ENCODE results near the gene NELL2.
A peak's percentile ranks its signal among the peaks of the same experiment; 100 is the strongest.
"Not testable (repeated sequence)": the region's sequence is repeated elsewhere in the genome, so short reads cannot be mapped to it uniquely, and the experiment has no call there.

The NELL2 gene
- 154 to 246 (median 194) reads per million in 4 donors for total RNA-seq

- DNase-seq = peak; percentile 35 to 60 (median 56)
These were observed at the start of gene NELL2 for GRCh38 chr12:44875954-44876543. NELL2 (minus strand) TSS chr12:44876315; CDS start chr12:44875869, 446 bp downstream.

- DNase-seq = no peak
These were observed 45.6 kb upstream of the NELL2 start for GRCh38 chr12:44921736-44922135.

- no peak for DNase-seq
These were observed 41.0 kb upstream of the NELL2 start for GRCh38 chr12:44917141-44917540.

GRCh38 chr12:44915958-44916357, 39.8 kb upstream of the NELL2 start:
- DNase-seq = no peak

GRCh38 chr12:44904321-44904720, 28.2 kb upstream of the NELL2 start:
- no peak for DNase-seq

GRCh38 chr12:44898108-44898507, 22.0 kb upstream of the NELL2 start:
- not testable (repeated sequence) for DNase-seq

- DNase-seq = no peak
These were observed 13.8 kb upstream of the NELL2 start for GRCh38 chr12:44889926-44890325.

GRCh38 chr12:44889162-44889561, 13.0 kb upstream of the NELL2 start:
- no peak for DNase-seq

- no peak for DNase-seq
These were observed 9.8 kb upstream of the NELL2 start for GRCh38 chr12:44885902-44886301.

- DNase-seq = no peak
These were observed 5.1 kb upstream of the NELL2 start for GRCh38 chr12:44881197-44881596.

- peak; percentile 13 to 29 (median 17) for DNase-seq
These were observed 662 bp upstream of the NELL2 start for GRCh38 chr12:44876544-44877410.

- DNase-seq = peak in 1 of 5 donors; percentile 3
These were observed 630 bp downstream of the NELL2 start for GRCh38 chr12:44875417-44875953.

- DNase-seq = peak in 3 of 5 donors; percentile 5 to 7 (median 7)
These were observed 1.1 kb downstream of the NELL2 start for GRCh38 chr12:44874981-44875416.

- DNase-seq = no peak
These were observed 2.2 kb downstream of the NELL2 start for GRCh38 chr12:44873898-44874297.

GRCh38 chr12:44869503-44869902, 6.6 kb downstream of the NELL2 start:
- no peak for DNase-seq

GRCh38 chr12:44863867-44864266, 12.2 kb downstream of the NELL2 start:
- DNase-seq = no peak

- DNase-seq = no peak
These were observed 16.0 kb downstream of the NELL2 start for GRCh38 chr12:44859998-44860689.

GRCh38 chr12:44858226-44858855, 17.8 kb downstream of the NELL2 start:
- DNase-seq = no peak

GRCh38 chr12:44852483-44852882, 23.6 kb downstream of the NELL2 start:
- DNase-seq = no peak

GRCh38 chr12:44851586-44851985, 24.5 kb downstream of the NELL2 start:
- no peak for DNase-seq

GRCh38 chr12:44848703-44849085, 27.4 kb downstream of the NELL2 start:
- DNase-seq = no peak

- DNase-seq = peak; percentile 26 to 81 (median 55)
These were observed 28.0 kb downstream of the NELL2 start for GRCh38 chr12:44847888-44848702.

Measured in T-helper 1 cell (primary cell).